RWPE1 (cell line): Measurements from ENCODE around the gene ARGLU1.

ENCODE experiments used
- CTCF ChIA-PET: fragments of 350-600 bp; sonication (Branson Sonifier 250); formaldehyde crosslinking; extraction: SDS; loops from one replicate; lab custom pipeline; 2021; lab: Yijun Ruan, JAX
- POLR2A ChIA-PET: fragments of 400-600 bp; formaldehyde crosslinking; extraction: SDS; loops from one replicate; lab custom pipeline; 2020; ENCODE audit warnings: antibody characterized with exemption; ENCODE audit not compliant: low non-redundant PET; lab: Yijun Ruan, JAX
- DNase-seq: peaks from one replicate; pipeline ENCODE4 v3.0.0; 2012; ENCODE audit warnings: low spot score
- H3K27ac ChIP-seq: fragments of 450-650 bp; 2 replicates; pipeline ENCODE4 v1.5.1; 2017
- CTCF ChIP-seq: fragments of 450-650 bp; conservative IDR thresholded peaks from 2 replicates; pipeline ENCODE4 v1.5.1; 2017; ENCODE audit warnings: low read depth, mild to moderate bottlenecking

ARGLU1 gene

GRCh38 chr13:106575896-106576295 lies 8.0 kb upstream of the ARGLU1 start:
- no peak overlapping the region for H3K27ac ChIP-seq
- ChIA-PET POLR2A (no interaction called here), CTCF (interaction anchor here (0.6 kb wide), 1 partner anchor 399 kb away, joined by 3 read pairs; no protein-coding TSS in a partner anchor)
- DNase-seq, result no peak
- TF ChIP-seq CTCF, result no peak

GRCh38 chr13:106573868-106574267 lies 5.9 kb upstream of the ARGLU1 start:
- ChIA-PET CTCF (interaction anchor here (0.7 kb wide), 1 partner anchor 1285 kb away, joined by 3 read pairs; no protein-coding TSS in a partner anchor), POLR2A (no interaction called here)
- no peak for TF ChIP-seq CTCF
- peak overlapping the region; percentile 29; the same call in 1 of the 2 replicates for H3K27ac ChIP-seq
- DNase-seq, result no peak

DNA sequence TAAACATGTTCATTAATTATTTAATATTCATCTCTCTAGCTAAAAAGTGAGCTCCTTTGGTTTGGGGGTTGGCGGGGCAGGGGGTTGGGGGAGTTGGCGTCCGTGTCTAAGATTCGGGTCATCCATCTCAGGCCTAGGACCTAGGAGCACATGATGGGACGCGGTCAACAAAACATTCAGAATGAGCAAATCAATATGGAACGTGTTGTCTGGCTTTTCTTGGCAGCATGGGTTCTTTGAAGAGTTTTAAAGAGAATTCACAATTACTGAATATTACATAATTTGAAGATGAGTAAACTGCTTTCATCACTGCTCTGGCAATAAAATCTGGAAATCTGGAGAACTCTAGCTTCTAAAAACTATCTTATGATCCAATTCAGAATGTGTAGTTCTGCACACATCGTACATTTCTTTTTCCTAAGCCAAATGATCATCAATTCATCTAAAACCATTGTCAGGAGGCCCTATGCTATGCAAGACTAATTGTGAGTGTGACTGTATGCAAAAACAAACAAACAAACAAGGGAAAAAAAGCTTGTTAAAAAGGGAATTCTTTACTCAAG lies 5.4 kb upstream of the ARGLU1 start:
- CTCF ChIA-PET, result interaction anchor here (0.7 kb wide), 1 partner anchor 1284 kb away, joined by 3 read pairs; no protein-coding TSS in a partner anchor
- no peak for DNase-seq
- no peak for TF ChIP-seq CTCF
- peak overlapping the region; percentile 37; the same call in 1 of the 2 replicates for H3K27ac ChIP-seq
- POLR2A ChIA-PET, result no interaction called here

GRCh38 chr13:106570299-106570852 lies 2.4 kb upstream of the ARGLU1 start:
- no peak overlapping the region for H3K27ac ChIP-seq
- no peak for TF ChIP-seq CTCF
- ChIA-PET CTCF (interaction anchor here (0.9 kb wide), 1 partner anchor 1999 kb away, joined by 3 read pairs; no protein-coding TSS in a partner anchor), POLR2A (no interaction called here)
- peak; percentile 68 for DNase-seq

GRCh38 chr13:106569233-106570095 lies 1.5 kb upstream of the ARGLU1 start:
- POLR2A ChIA-PET, result no interaction called here
- no peak overlapping the region for H3K27ac ChIP-seq
- no peak for TF ChIP-seq CTCF
- CTCF ChIA-PET, result interaction anchor here (0.9 kb wide), 1 partner anchor 1998 kb away, joined by 3 read pairs; no protein-coding TSS in a partner anchor
- no peak for DNase-seq

- ChIA-PET POLR2A (interaction anchor here (0.7 to 1.2 kb wide), 2 partner anchors 33 to 96 kb away, joined by 4 to 11 read pairs; partner anchors contain the start of gene EFNB2), CTCF (interaction anchor here (0.6 to 1.6 kb wide), 4 partner anchors 52 to 1229 kb away, joined by 3 to 7 read pairs (median 4); no protein-coding TSS in a partner anchor)
- DNase-seq, result no peak
- no peak for TF ChIP-seq CTCF
- peak overlapping the region; percentile 91 for H3K27ac ChIP-seq
Measured at GRCh38 chr13:106568299-106569003, 514 bp upstream of the ARGLU1 start.
